ENCODE measurements around the gene TEX51.

DNA sequence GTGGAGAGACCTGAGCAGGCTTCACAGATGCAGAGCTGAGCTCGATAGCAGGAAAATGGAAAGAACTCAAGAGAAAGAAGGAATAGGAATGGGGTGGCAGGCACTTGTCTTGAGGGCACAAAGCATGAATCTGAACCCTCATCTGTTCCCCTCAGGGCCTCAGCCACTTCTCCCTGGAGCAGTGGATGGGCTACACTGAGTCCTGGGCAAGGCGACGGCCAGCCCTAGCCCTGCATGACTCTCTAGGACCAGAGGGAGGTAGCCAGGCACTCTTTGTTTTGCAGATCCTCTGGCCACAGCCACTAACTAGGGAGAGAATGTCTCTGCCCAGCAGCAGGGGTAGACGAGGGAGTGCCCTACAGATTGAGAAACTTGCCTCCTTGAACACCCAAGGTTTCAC lies 3.4 kb upstream of the TEX51 start:
- TF ChIP-seq POLR2A (IDR thresholded peaks at IDR 0.05; ENCODE audit: low read length) (no peak), GATA1 (IDR thresholded peaks at IDR 0.05; ENCODE audit: low read depth, low read length) (no peak)

Measured in erythroblast (primary cell).